ENCODE results near the gene TBC1D23. TPM values are rescaled to one million over a fixed set of nuclear protein-coding genes. Genes with fewer than 3 reads are reported as not detected.

TBC1D23 gene
- total and polyA plus RNA-seq, 2 of the 13 experiments (the other 11 are each of a cell fraction or from before 2014, with no cell fraction given) = 28.7 to 35.4 TPM

- TF ChIP-seq ZBTB40 (IDR thresholded peaks at IDR 0.05) (no peak), ZBTB40 (CRISPR knock-in tag; IDR thresholded peaks at IDR 0.05) (peak; percentile 11; the same call in 1 of the 2 replicates), MAX (IDR thresholded peaks at IDR 0.05) (peak; percentile 76), ZNF891 (CRISPR knock-in tag; IDR thresholded peaks at IDR 0.05) (peak; percentile 81), ZNF788 (CRISPR knock-in tag; IDR thresholded peaks at IDR 0.05; ENCODE audit: borderline replicate concordance) (peak; percentile 48; the same call in 1 of the 2 replicates), ZEB1 (IDR thresholded peaks at IDR 0.05; ENCODE audit: insufficient replicate concordance, low read depth) (no peak), YEATS2 (CRISPR knock-in tag; IDR thresholded peaks at IDR 0.05; ENCODE audit: borderline replicate concordance) (peak; percentile 31; the same call in 1 of the 2 replicates), ZFP90 (CRISPR knock-in tag; IDR thresholded peaks at IDR 0.05; ENCODE audit: borderline replicate concordance) (peak; percentile 85; the same call in 1 of the 2 replicates), ZBTB33 (CRISPR knock-in tag; IDR thresholded peaks at IDR 0.05) (no peak; the same call in 1 of the 2 replicates), ZNF709 (CRISPR knock-in tag; IDR thresholded peaks at IDR 0.05) (peak; percentile 16; the same call in 1 of the 2 replicates), TEAD3 (CRISPR knock-in tag; optimal IDR thresholded peaks at IDR 0.05; ENCODE audit: borderline replicate concordance) (peak; percentile 81), ZNF234 (CRISPR knock-in tag; conservative IDR thresholded peaks at IDR 0.05) (0 out of 2 replicates have a peak, but pooled peaks have one; percentile 47), PHF20 (CRISPR knock-in tag; IDR thresholded peaks at IDR 0.05) (no peak; the same call in 1 of the 2 replicates), HNF1B (CRISPR knock-in tag; IDR thresholded peaks at IDR 0.05) (no peak), ZNF501 (CRISPR knock-in tag; IDR thresholded peaks at IDR 0.05) (peak; percentile 90), YY1 (IDR thresholded peaks at IDR 0.05; ENCODE audit: insufficient read depth, insufficient replicate concordance, low read depth, low read length) (peak; percentile 93)
These were observed at the start of gene TBC1D23 (continued) for GRCh38 chr3:100260685-100261484.

Data from HepG2 (cell line).